PC-9 (cell line): Measurements from ENCODE around the gene PA2G4. TPM values are rescaled to one million over a fixed set of nuclear protein-coding genes. Genes with fewer than 3 reads are reported as not detected.

Experiments used
- BruUV-seq: library from RNA; stranded (reverse); fragments of 400-500 nt; replicated peaks from 2 replicates; lab custom pipeline; 2021; lab: Mats Ljungman, UMichigan
- CTCF ChIA-PET: fragments of 300-600 bp; sonication (Branson Sonifier 250); formaldehyde crosslinking; loops from one replicate; lab custom pipeline; 2022; ENCODE audit warnings: antibody characterized with exemption; lab: Charles Lee
- POLR2A ChIA-PET: fragments of 300-600 bp; sonication (Branson Sonifier 250); formaldehyde crosslinking; loops from one replicate; lab custom pipeline; 2022; ENCODE audit warnings: antibody characterized with exemption; ENCODE audit not compliant: unreplicated experiment; lab: Charles Lee
- DNase-seq, 2 experiments: peaks; one replicate each; pipeline versions ENCODE4 v3.0.0 to v3.0.0-alpha.2; 2015 to 2022; ENCODE audit warnings: mixed read lengths in 1 of 2
- H2AFZ ChIP-seq: fragments of 200-600 bp; sonication (generic); 2 replicates; pipeline ENCODE4 v1.8.1; 2017; ENCODE audit warnings: antibody characterized with exemption
- H3F3A ChIP-seq: fragments of 200-600 bp; sonication (generic); 2 replicates; pipeline ENCODE4 v1.8.1; 2017; ENCODE audit warnings: antibody characterized with exemption, mild to moderate bottlenecking, low read depth; ENCODE audit not compliant: insufficient read depth
- H3K27ac ChIP-seq: fragments of 200-600 bp; sonication (generic); 2 replicates; pipeline ENCODE4 v1.6.1; 2016; ENCODE audit warnings: mixed run types
- H3K27me3 ChIP-seq: fragments of 200-600 bp; sonication (generic); 2 replicates; pipeline ENCODE4 v1.6.1; 2016; ENCODE audit warnings: low read depth, mixed run types; ENCODE audit not compliant: insufficient read depth
- H3K36me3 ChIP-seq: fragments of 200-600 bp; sonication (generic); 2 replicates; pipeline ENCODE4 v1.6.1; 2016; ENCODE audit warnings: low read depth, mixed run types
- H3K4me1 ChIP-seq: fragments of 200-600 bp; sonication (generic); replicated peaks from 2 replicates; pipeline ENCODE4 v1.6.1; 2016; ENCODE audit warnings: mixed run types; ENCODE audit not compliant: insufficient read depth
- H3K4me2 ChIP-seq: fragments of 200-600 bp; sonication (generic); 2 replicates; pipeline ENCODE4 v1.6.1; 2017; ENCODE audit warnings: mixed run types
- H3K4me3 ChIP-seq: fragments of 200-600 bp; sonication (generic); 2 replicates; pipeline ENCODE4 v1.6.1; 2016; ENCODE audit warnings: mixed run types
- H3K79me2 ChIP-seq: fragments of 200-600 bp; sonication (generic); 2 replicates; pipeline ENCODE4 v1.6.1; 2017; ENCODE audit warnings: low read depth, mixed run types
- H3K9me2 ChIP-seq: fragments of 200-600 bp; sonication (generic); 2 replicates; pipeline ENCODE4 v1.8.1; 2017; ENCODE audit warnings: mild to moderate bottlenecking; ENCODE audit not compliant: insufficient read depth
- H3K9me3 ChIP-seq: fragments of 200-600 bp; sonication (generic); 2 replicates; pipeline ENCODE4 v1.8.1; 2016; ENCODE audit warnings: low read depth; ENCODE audit not compliant: insufficient read depth
- H4K20me1 ChIP-seq: fragments of 200-600 bp; sonication (generic); 2 replicates; pipeline ENCODE4 v1.8.1; 2017; ENCODE audit not compliant: insufficient read depth
- CTCF ChIP-seq: fragments of 200-600 bp; sonication (generic); conservative IDR thresholded peaks from 2 replicates; pipeline ENCODE4 v1.6.1; 2017; ENCODE audit warnings: mixed run types, antibody characterized with exemption, mild to moderate bottlenecking, moderate library complexity
- EZH2 ChIP-seq: fragments of 200-600 bp; sonication (generic); IDR thresholded peaks from 2 replicates; pipeline ENCODE4 v1.8.0; 2017; ENCODE audit warnings: antibody characterized with exemption, low read depth
- intact Hi-C: fragments of 100-400 bp; cut with micrococcal nuclease; formaldehyde crosslinking; loops from one replicate; pipeline ENCODE4 v1.10.0; 2022; ENCODE audit not compliant: unreplicated experiment
- total RNA-seq: library from RNA; stranded (reverse); gene quantifications from 2 replicates; pipeline ENCODE4 v1.2.3, GENCODE V29; 2021

Gene PA2G4
- total RNA-seq, 1 experiment from 2014 or later, result 159 TPM

GRCh38 chr12:56086608-56087007 is 17.8 kb upstream of the PA2G4 start:
- no peaks in the 10 kb centered on the region for H3K9me3 ChIP-seq
- TF ChIP-seq CTCF, result no peak
- TF ChIP-seq EZH2, result no peak
- peaks cover 23% of the 10 kb centered on the region for H3K36me3 ChIP-seq
- no TSS peak for BruUV-seq
- no peak overlapping the region for H3K27ac ChIP-seq
- no peaks in the 10 kb centered on the region for H3K9me2 ChIP-seq
- H4K20me1 ChIP-seq, result peaks cover 6% of the 10 kb centered on the region; the same call in 1 of the 2 replicates
- no peak overlapping the region for H3K4me3 ChIP-seq
- H3F3A ChIP-seq, result peaks cover 14% of the 10 kb centered on the region; the same call in 1 of the 2 replicates
- peaks cover 33% of the 10 kb centered on the region for H3K79me2 ChIP-seq
- no peak for DNase-seq
- H3K4me2 ChIP-seq, result peak overlapping the region; percentile 55
- intact Hi-C loops, result no loop called here
- POLR2A ChIA-PET, result no interaction called here
- no peak overlapping the region for H2AFZ ChIP-seq
- CTCF ChIA-PET, result no interaction called here
- peaks cover 35% of the 10 kb centered on the region for H3K4me1 ChIP-seq
- H3K27me3 ChIP-seq, result no peaks in the 10 kb centered on the region

GRCh38 chr12:56087220-56087619 is 17.1 kb upstream of the PA2G4 start:
- peaks cover under 1% of the 10 kb centered on the region; the same call in 1 of the 2 replicates for H4K20me1 ChIP-seq
- H3F3A ChIP-seq, result peaks cover 16% of the 10 kb centered on the region; the same call in 1 of the 2 replicates
- ChIA-PET POLR2A (no interaction called here), CTCF (no interaction called here)
- H3K4me1 ChIP-seq, result peaks cover 29% of the 10 kb centered on the region
- H3K9me3 ChIP-seq, result no peaks in the 10 kb centered on the region
- peaks cover 26% of the 10 kb centered on the region for H3K79me2 ChIP-seq
- peak; percentile 40 to 47 for DNase-seq
- H3K4me3 ChIP-seq, result no peak overlapping the region
- no peaks in the 10 kb centered on the region for H3K9me2 ChIP-seq
- intact Hi-C loops, result no loop called here
- TF ChIP-seq CTCF, result no peak
- no peak for TF ChIP-seq EZH2
- H2AFZ ChIP-seq, result no peak overlapping the region
- no TSS peak for BruUV-seq
- H3K27me3 ChIP-seq, result no peaks in the 10 kb centered on the region
- H3K4me2 ChIP-seq, result peak overlapping the region; percentile 55; the same call in 1 of the 2 replicates
- no peak overlapping the region for H3K27ac ChIP-seq
- peaks cover 23% of the 10 kb centered on the region for H3K36me3 ChIP-seq

GRCh38 chr12:56097738-56098137 is 6.6 kb upstream of the PA2G4 start:
- TF ChIP-seq CTCF (no peak), EZH2 (no peak)
- Histone ChIP-seq H3K27ac (no peak overlapping the region), H3K4me3 (no peak overlapping the region), H3K36me3 (peaks cover 23% of the 10 kb centered on the region), H3K9me2 (no peaks in the 10 kb centered on the region), H3K4me2 (no peak overlapping the region), H3K9me3 (no peaks in the 10 kb centered on the region), H3K4me1 (peaks cover under 1% of the 10 kb centered on the region), H2AFZ (no peak overlapping the region), H3K27me3 (no peaks in the 10 kb centered on the region), H4K20me1 (no peaks in the 10 kb centered on the region), H3F3A (peaks cover 20% of the 10 kb centered on the region; the same call in 1 of the 2 replicates), H3K79me2 (no peaks in the 10 kb centered on the region)
- ChIA-PET POLR2A (no interaction called here), CTCF (no interaction called here)
- intact Hi-C loops, result no loop called here
- no TSS peak for BruUV-seq
- no peak for DNase-seq
